GM18507 (cell line): ENCODE measurements around the gene METTL25B.

Experiments used
- DNase-seq: peaks from one replicate; pipeline ENCODE4 v3.0.0; 2011; ENCODE audit warnings: low read depth; ENCODE audit not compliant: insufficient read length; ENCODE audit errors: extremely low spot score
- FAIRE-seq: peaks from 2 replicates; lab custom pipeline; 2011; peaks lifted over from hg19 to GRCh38; lab: Jason Lieb, UNC

METTL25B gene

GRCh38 chr1:156727926-156728598 is at the start of gene METTL25B:
METTL25B (plus strand) TSS chr1:156728469; CDS start chr1:156729105, 636 bp downstream.
- peak; percentile 69 for DNase-seq

GRCh38 chr1:156680056-156680455 is 48.2 kb upstream of the METTL25B start:
- FAIRE-seq (no peak), DNase-seq (no peak)

More at GRCh38 chr1:156727926-156728598, at the start of gene METTL25B:
- FAIRE-seq: peak; percentile 59

DNA sequence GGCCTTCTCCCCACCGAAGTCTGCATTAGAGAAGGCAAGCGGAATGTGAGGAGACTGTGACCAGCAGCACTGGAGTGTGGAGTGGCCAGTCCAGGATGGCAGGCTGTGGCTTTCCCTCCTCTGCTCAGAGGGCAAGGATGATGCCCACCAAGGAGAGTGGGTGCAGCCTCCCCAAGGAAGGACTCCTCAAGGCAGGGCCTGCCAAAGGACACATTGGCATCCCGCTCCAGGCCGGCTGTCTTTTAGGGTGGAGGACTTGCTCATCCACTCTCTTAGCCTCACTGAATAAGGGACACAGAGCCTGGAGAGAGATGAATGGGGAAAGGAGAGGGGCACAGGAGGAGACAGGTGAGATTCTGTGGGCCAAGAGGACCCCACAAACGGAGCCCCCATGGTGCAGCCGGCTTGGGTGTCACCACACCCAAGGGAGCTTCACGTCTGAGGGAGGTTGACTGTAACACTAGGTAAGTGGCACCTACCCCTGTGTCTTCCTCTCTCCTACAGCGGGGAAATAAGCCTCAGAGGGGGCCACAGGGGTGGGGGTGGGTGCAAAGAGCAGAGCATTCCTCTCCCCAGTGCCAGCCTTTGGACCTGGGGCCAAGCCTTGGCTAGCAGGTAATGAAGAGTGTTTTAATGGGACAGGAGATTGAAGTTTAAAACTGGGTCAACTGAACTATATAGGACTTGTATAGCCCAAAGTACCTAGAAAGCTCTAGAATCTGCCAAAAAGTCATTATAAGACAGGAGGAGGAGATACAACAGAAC is 46.9 kb upstream of the METTL25B start:
- no peak for DNase-seq
- no peak for FAIRE-seq

- DNase-seq: no peak
- FAIRE-seq: no peak
Measured at GRCh38 chr1:156682166-156682890, 45.9 kb upstream of the METTL25B start.

DNA sequence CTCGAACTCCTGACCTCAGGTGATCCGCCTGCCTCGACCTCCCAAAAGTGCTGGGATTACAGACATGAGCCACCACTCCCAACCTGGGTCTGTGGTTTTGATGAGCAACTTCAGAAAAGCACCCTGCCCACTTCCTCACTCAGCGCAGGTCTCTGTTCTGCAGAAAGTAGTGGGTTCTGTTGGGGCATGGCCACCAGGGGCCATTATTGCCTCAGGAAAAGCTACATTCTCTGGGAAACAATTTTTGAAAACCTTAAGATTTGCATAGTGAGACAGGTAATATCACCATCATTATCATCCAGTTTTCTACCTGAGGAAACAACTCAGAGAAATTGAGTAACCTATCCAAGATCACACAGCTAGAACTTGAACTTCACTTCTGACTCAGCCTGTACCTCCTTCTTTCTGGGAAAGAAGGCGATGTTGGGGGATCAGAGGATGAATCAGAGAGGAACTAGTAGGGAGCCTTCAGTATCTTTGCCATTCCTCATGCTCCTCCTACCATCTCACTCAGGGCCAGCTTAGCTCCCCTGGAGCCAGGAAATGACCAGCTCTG is 44.0 kb upstream of the METTL25B start:
- FAIRE-seq (peak; percentile 5), DNase-seq (no peak)

GRCh38 chr1:156689035-156689952 is 39.0 kb upstream of the METTL25B start:
- peak; percentile 80 for FAIRE-seq
- peak; percentile 71 for DNase-seq

DNA sequence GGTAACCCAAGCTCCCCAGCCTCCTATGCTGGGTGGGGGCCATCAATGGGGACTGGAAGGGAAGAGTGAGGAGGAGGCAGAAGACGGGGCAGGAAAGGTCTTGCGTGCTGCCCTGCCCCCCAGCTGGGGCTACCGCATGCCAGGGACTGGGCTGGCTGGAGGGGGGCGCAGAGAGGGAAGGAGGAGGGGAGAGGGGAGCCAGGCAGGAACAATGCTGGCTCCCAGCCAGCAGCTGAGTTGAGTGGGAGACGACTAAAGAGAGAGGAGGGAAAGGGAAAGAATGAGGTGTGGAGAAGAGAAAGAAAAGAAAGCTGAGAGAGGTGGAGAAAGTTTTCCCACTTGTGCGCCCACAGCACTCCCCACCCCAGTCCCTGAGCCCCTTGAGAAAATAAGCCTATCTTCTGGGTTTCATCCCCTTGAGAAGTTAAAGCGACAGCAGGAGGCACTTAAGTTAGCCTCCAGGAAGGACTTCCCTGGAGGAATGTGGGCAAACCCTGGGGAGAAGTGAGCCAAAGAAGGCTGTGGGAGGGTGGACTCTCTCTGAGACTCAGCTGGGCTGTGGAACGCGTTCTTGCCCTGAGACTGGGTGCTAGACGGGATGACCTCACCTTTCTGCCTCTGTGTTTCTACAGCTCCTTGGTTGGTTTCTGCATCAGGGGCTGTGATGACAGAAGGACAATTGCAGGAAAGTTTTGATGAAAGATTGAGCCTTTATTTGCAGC is 38.2 kb upstream of the METTL25B start:
- DNase-seq (no peak), FAIRE-seq (no peak)

- no peak for DNase-seq
- no peak for FAIRE-seq
Measured at GRCh38 chr1:156690675-156691036, 37.6 kb upstream of the METTL25B start.

DNA sequence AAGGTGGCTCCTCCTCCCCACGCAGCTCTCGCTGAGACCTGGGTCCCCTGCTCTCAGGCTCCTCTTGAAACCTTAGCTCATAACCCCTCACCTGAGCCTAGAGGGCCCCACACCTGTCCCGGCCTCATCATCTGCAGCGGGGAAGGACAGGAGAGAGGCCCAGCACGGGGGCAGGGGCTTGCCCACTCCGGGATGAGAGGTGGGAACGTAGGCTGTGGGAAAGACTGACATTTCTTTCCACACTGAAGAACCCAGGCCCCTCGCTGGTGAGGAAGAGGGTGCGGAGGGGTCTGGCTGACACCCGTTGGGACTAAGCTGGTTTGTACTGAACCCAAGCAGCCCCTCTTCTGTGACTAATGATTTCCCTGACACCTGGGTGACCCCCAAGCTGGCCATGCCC is 37.1 kb upstream of the METTL25B start:
- no peak for DNase-seq
- FAIRE-seq: no peak

DNA sequence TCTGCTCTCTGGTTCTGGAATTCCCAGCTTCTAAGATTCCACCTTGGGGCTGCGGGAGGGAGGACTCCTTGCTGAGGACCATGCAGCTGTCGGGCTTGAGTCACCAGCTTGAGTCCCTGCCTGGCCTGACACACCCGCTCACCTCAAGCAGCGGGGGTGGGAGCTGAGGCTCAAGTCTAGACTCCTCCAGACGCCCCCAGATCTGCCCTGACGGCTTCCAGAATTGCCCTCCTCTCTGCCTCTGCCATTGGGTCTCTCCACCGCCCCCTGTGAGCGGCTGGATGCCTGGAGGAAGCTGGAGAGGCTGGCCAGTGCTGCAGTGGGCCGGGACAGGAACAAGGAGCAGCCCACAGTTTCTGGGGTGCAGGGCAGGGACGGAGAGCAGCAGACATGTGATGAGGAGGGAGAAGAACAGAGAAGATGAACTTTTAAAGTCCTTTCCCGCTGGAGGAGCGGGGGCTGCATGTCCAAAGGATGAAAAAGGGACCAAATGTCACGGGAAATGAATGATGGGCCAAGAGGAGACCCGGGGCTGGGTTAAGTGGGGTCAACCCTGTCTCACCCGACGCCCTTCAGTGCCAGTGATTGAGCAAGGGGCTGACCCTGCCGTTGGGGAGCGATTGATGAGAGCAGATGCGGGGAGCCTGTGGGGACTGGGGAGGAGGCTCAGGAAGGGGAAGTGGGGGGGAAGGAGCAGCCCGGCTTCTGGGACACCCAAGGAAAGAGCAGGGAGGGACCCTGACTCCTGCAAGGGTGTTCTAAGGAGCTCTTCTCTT is 36.4 kb upstream of the METTL25B start:
- FAIRE-seq (no peak), DNase-seq (no peak)

GRCh38 chr1:156692441-156692924 is 35.8 kb upstream of the METTL25B start:
- DNase-seq (no peak), FAIRE-seq (no peak)

DNA sequence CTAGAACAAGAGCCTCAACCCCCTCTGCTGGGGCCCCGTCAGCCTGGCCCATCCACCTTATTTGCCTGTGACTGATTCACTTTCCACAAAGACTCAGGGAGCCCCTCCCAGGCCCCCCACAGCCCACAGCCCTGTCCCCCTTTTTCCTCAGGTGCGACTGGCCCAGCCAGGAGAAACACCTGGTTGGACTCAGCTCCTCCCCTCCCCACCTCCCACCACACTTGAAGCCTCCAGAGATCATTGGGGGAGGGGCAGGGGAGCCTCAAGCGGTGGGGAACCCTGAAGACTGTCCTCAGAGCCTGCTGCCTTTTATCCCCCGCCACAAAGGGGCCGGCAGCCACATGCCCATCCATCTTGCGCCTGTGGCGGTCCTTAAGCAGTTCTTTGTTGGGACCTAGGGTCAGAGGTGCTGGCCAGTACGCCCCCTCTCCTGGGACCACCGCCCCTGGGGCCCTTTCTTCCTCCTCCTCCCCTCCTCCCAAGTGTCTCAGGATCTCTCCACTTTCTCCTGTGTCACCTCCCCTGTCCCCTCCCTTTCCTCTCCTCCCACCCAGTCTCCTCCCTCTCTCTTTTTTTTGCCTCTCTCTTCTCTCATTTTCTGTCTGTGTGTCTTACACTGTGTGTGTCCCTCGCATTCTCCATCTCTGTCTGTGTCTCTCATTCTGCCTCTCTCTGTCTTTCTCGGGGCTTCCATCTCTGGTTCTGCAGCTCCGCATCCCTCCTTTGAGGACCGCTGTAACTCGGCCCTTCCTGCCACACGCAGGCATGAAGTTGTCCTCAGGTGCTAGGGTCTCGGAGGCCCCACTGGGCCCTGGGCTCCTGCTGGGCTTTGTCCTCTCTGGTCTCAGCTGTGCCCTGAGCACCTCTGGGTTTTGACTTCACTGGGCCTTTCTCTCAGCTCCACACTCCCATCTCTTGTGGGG is 35.1 kb upstream of the METTL25B start:
- DNase-seq (no peak), FAIRE-seq (no peak)

DNA sequence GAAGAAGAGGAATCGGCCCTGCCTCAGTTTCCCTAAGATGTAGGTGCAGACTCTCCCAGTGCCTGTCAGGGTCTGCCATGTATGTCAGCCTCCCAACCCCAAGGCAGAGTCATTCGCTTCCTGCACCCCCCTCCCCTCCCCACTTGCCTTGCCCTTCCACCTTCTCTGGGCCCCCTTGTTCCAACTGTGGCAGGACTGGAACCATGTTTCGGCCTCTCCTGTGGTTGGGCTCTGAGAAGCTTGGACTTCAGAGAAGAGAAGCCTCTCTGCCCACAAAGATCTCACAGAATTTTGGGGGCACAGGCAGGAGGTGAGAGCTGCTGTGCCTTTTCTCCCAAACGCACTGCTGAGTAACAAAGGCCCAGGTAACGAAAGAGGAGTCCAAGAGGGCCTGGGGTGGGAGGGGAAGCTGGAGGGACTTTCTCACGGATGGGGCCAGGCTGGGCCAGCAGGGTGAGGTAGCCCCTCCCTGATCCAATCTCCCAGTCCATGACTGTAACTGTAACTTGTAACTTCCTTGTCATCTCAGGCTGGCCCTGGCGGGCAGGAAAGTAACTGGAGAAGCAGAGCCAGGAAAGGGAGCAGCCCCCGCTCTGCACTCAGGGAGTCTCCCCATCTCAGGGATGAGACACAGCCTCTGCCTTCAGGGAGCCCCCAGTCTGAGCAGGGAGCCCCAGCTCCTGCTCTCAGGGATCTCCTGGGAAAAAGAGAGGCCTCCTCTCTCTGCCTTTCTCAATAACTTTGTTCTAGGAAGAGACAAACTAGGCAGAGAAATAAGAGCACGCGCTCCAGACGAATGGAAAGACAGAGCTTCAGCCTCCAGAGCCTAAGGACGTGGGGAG is 34.2 kb upstream of the METTL25B start:
- DNase-seq (no peak), FAIRE-seq (no peak)

GRCh38 chr1:156694690-156694962 is 33.6 kb upstream of the METTL25B start:
- no peak for FAIRE-seq
- no peak for DNase-seq

DNA sequence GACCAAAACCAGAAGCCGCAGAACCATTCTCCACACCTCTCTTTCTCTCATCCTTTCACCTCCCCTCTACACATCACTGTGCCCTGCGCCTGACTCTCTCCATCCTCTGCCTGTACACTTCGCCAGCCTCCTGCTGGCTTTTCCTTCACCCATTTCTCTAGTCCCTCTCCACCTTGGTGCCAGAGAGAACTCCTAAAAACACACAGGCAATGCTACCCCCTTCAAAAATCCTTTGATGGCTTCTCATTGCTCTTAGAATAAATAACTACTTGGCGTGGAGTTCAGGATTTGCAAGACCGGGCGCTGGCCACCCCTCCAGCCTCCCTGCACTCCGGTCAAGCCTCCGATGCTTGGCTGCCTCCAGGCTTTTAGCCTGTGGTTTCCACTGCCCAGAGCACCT is 31.5 kb upstream of the METTL25B start:
- no peak for DNase-seq
- no peak for FAIRE-seq

- FAIRE-seq (no peak), DNase-seq (no peak)
Measured at GRCh38 chr1:156697481-156697880, 30.8 kb upstream of the METTL25B start.
